Nephron progenitor cell (in vitro differentiated cells): ENCODE data around the gene TEC.
"Not testable (repeated sequence)": the region's sequence is repeated elsewhere in the genome, so short reads cannot be mapped to it uniquely, and the experiment has no call there.

Experiments
- DNase-seq: peaks from one replicate; pipeline ENCODE4 v3.0.0; 2021
- H3K27ac Mint-ChIP-seq: 2 replicates; pipeline ENCODE4 v1.8.0; 2021; ENCODE audit warnings: mild to moderate bottlenecking, moderate library complexity, mixed read lengths
- H3K27me3 Mint-ChIP-seq: 2 replicates; pipeline ENCODE4 v1.8.0; 2021; ENCODE audit warnings: mild to moderate bottlenecking, low read depth, mixed read lengths; ENCODE audit not compliant: poor library complexity
- H3K36me3 Mint-ChIP-seq: 2 replicates; pipeline ENCODE4 v1.8.0; 2021; ENCODE audit warnings: low read depth, mixed read lengths
- H3K4me1 Mint-ChIP-seq: 2 replicates; pipeline ENCODE4 v1.8.0; 2021; ENCODE audit warnings: mixed read lengths
- H3K4me3 Mint-ChIP-seq: 2 replicates; pipeline ENCODE4 v1.8.0; 2021; ENCODE audit warnings: mild to moderate bottlenecking, moderate library complexity, mixed read lengths
- H3K9me3 Mint-ChIP-seq: 2 replicates; pipeline ENCODE4 v1.8.0; 2021; ENCODE audit warnings: mild to moderate bottlenecking, moderate library complexity, mixed read lengths
- CTCF ChIP-seq: fragments of 200-600 bp; sonication (generic); IDR thresholded peaks from 2 replicates; pipeline ENCODE4 v1.5.0; 2021; ENCODE audit warnings: antibody characterized with exemption

Gene TEC

GRCh38 chr4:48167538-48168263 is 101.9 kb downstream of the TEC start:
- no peak for TF ChIP-seq CTCF
- H3K27ac Mint-ChIP-seq: no peak overlapping the region
- H3K36me3 Mint-ChIP-seq: no peaks in the 10 kb centered on the region
- no peak for DNase-seq
- no peaks in the 10 kb centered on the region for H3K4me1 Mint-ChIP-seq
- no peaks in the 10 kb centered on the region for H3K9me3 Mint-ChIP-seq
- no peak overlapping the region for H3K4me3 Mint-ChIP-seq
- H3K27me3 Mint-ChIP-seq: peaks cover 8% of the 10 kb centered on the region

GRCh38 chr4:48164561-48164960 is 105.1 kb downstream of the TEC start:
- H3K27me3 Mint-ChIP-seq, H3K36me3 Mint-ChIP-seq, H3K27ac Mint-ChIP-seq, DNase-seq, H3K4me3 Mint-ChIP-seq, H3K4me1 Mint-ChIP-seq, H3K9me3 Mint-ChIP-seq: not testable (repeated sequence)

GRCh38 chr4:48163746-48164145 is 105.9 kb downstream of the TEC start:
- no peak overlapping the region for H3K4me3 Mint-ChIP-seq
- no peak for DNase-seq
- no peaks in the 10 kb centered on the region for H3K36me3 Mint-ChIP-seq
- no peak for TF ChIP-seq CTCF
- H3K4me1 Mint-ChIP-seq: no peaks in the 10 kb centered on the region
- peaks cover 2% of the 10 kb centered on the region for H3K27me3 Mint-ChIP-seq
- no peaks in the 10 kb centered on the region for H3K9me3 Mint-ChIP-seq
- no peak overlapping the region for H3K27ac Mint-ChIP-seq

GRCh38 chr4:48162162-48162561 is 107.5 kb downstream of the TEC start:
- Mint-ChIP-seq H3K9me3 (peaks cover 8% of the 10 kb centered on the region), H3K27ac (peak overlapping the region; percentile 49), H3K4me3 (no peak overlapping the region), H3K27me3 (peaks cover 2% of the 10 kb centered on the region), H3K4me1 (no peaks in the 10 kb centered on the region), H3K36me3 (no peaks in the 10 kb centered on the region)
- no peak for DNase-seq
- TF ChIP-seq CTCF: no peak

- H3K4me1 Mint-ChIP-seq: no peaks in the 10 kb centered on the region
- H3K27me3 Mint-ChIP-seq: no peaks in the 10 kb centered on the region
- DNase-seq: no peak
- TF ChIP-seq CTCF: no peak
- H3K9me3 Mint-ChIP-seq: peaks cover 53% of the 10 kb centered on the region
- no peak overlapping the region for H3K4me3 Mint-ChIP-seq
- H3K27ac Mint-ChIP-seq: no peak overlapping the region
- H3K36me3 Mint-ChIP-seq: peaks cover 8% of the 10 kb centered on the region
These were observed 112.4 kb downstream of the TEC start for GRCh38 chr4:48157271-48157670.

- H3K36me3 Mint-ChIP-seq: peaks cover 8% of the 10 kb centered on the region
- no peak overlapping the region for H3K4me3 Mint-ChIP-seq
- TF ChIP-seq CTCF: no peak
- H3K27ac Mint-ChIP-seq: no peak overlapping the region
- H3K4me1 Mint-ChIP-seq: no peaks in the 10 kb centered on the region
- no peak for DNase-seq
- no peaks in the 10 kb centered on the region for H3K27me3 Mint-ChIP-seq
- peaks cover 53% of the 10 kb centered on the region for H3K9me3 Mint-ChIP-seq
These were observed 113.2 kb downstream of the TEC start for GRCh38 chr4:48156423-48156822.
